ENCODE results near the gene COL8A2.

COL8A2 gene

DNA sequence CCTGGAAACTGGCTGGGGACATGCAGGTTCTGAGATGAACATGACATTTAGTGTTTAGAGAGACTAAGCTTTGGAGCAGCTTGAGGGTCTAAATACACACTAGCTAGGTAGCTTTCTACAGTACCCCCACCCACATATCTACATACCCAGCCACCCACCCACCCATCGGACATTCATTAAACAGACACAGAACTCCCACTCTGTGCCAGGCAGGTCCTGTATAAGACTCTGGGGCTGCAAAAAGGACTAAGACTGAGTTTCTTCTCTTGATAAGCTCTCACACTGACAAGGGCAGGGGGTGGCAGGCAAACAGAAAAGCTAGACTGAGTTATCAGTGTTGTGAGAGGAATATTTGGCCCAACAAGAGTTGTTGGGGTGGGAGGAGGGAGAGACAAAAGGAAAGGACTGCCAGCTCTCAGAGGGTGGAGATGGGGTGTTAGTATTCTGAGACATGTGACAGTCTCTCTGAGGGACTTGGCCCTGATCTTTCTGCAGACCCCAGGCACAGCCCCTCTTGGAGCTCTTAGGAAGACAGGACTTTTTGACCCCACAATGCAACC, 37.7 kb upstream of the COL8A2 start:
- no peak overlapping the region for H3K4me3 ChIP-seq (replicated peaks; ENCODE audit: insufficient read depth, low read length)
- H3K27ac ChIP-seq (replicated peaks): peak overlapping the region; percentile 96
- no peak for TF ChIP-seq SPI1 (IDR thresholded peaks at IDR 0.05; ENCODE audit: borderline replicate concordance, low read depth)
- no peak for TF ChIP-seq POLR2AphosphoS5 (IDR thresholded peaks at IDR 0.05; ENCODE audit: low read depth)
- TF ChIP-seq, protein P1, sequence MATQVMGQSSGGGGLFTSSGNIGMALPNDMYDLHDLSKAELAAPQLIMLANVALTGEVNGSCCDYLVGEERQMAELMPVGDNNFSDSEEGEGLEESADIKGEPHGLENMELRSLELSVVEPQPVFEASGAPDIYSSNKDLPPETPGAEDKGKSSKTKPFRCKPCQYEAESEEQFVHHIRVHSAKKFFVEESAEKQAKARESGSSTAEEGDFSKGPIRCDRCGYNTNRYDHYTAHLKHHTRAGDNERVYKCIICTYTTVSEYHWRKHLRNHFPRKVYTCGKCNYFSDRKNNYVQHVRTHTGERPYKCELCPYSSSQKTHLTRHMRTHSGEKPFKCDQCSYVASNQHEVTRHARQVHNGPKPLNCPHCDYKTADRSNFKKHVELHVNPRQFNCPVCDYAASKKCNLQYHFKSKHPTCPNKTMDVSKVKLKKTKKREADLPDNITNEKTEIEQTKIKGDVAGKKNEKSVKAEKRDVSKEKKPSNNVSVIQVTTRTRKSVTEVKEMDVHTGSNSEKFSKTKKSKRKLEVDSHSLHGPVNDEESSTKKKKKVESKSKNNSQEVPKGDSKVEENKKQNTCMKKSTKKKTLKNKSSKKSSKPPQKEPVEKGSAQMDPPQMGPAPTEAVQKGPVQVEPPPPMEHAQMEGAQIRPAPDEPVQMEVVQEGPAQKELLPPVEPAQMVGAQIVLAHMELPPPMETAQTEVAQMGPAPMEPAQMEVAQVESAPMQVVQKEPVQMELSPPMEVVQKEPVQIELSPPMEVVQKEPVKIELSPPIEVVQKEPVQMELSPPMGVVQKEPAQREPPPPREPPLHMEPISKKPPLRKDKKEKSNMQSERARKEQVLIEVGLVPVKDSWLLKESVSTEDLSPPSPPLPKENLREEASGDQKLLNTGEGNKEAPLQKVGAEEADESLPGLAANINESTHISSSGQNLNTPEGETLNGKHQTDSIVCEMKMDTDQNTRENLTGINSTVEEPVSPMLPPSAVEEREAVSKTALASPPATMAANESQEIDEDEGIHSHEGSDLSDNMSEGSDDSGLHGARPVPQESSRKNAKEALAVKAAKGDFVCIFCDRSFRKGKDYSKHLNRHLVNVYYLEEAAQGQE (IDR thresholded peaks at IDR 0.05; ENCODE audit: insufficient replicate concordance, low read depth): no peak
- TF ChIP-seq, protein P2, sequence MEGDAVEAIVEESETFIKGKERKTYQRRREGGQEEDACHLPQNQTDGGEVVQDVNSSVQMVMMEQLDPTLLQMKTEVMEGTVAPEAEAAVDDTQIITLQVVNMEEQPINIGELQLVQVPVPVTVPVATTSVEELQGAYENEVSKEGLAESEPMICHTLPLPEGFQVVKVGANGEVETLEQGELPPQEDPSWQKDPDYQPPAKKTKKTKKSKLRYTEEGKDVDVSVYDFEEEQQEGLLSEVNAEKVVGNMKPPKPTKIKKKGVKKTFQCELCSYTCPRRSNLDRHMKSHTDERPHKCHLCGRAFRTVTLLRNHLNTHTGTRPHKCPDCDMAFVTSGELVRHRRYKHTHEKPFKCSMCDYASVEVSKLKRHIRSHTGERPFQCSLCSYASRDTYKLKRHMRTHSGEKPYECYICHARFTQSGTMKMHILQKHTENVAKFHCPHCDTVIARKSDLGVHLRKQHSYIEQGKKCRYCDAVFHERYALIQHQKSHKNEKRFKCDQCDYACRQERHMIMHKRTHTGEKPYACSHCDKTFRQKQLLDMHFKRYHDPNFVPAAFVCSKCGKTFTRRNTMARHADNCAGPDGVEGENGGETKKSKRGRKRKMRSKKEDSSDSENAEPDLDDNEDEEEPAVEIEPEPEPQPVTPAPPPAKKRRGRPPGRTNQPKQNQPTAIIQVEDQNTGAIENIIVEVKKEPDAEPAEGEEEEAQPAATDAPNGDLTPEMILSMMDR (IDR thresholded peaks at IDR 0.05; ENCODE audit: insufficient read depth, low read length): no peak
- no peak for TF ChIP-seq GABPA (IDR thresholded peaks at IDR 0.05; ENCODE audit: low read depth)

DNA sequence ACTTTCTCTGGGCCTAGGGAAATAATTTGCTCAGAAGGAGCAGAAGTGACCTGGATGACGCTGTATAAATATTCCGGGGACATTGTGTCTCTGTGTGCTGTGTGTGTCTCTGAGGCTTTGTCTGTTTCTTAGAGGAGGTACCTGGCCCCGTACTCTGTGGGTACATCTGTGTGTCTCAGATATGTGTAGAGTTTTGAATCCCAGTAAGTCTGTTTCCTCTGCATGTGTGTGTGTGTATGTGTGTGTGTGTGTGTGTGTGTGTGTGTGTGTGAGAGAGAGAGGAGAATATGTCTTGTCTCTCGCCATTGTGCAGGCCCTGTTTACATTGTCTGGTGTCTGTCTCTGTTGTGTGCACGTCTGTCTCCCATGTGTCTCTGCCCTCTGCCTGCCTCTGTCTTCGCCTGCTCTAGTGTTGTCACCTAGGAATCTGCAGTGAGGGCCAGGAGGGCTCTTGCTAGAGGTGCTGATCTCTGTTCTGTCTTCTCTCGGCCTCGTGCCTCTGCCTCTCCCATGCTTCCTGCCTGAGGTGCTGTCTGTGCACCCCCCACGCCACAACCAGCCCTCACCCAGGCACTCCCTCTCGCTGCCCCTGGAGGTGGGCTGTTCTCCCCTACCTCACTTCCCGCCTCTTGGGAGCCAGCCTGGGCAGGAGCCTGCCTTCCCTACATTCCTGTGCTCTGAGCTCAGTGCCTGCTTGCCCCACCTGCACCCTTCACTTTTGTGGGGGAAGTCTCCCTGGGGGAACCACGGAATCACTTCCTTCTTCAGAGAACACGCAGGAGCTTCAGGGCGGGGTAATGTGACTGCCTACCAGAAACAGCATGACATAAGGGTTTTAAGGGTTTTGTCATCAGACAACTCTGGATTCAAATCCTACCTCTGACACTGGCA, 36.9 kb upstream of the COL8A2 start:
- DNase-seq (ENCODE audit: low read depth in 1 of 2, low spot score in 1 of 2): peak; percentile 64 to 89
- H3K27ac ChIP-seq (replicated peaks): peak overlapping the region; percentile 96
- peak overlapping the region; percentile 50 for H3K4me3 ChIP-seq (replicated peaks; ENCODE audit: insufficient read depth, low read length)
- no peaks in the 10 kb centered on the region for H3K27me3 ChIP-seq (ENCODE audit: insufficient read depth, poor library complexity, severe bottlenecking)
- TF ChIP-seq, protein P1 (IDR thresholded peaks at IDR 0.05; ENCODE audit: insufficient replicate concordance, low read depth): no peak
- TF ChIP-seq SPI1 (IDR thresholded peaks at IDR 0.05; ENCODE audit: borderline replicate concordance, low read depth): peak; percentile 94
- TF ChIP-seq POLR2AphosphoS5 (IDR thresholded peaks at IDR 0.05; ENCODE audit: low read depth): peak; percentile 88
- peak; percentile 27; the same call in 1 of the 2 replicates for TF ChIP-seq GABPA (IDR thresholded peaks at IDR 0.05; ENCODE audit: low read depth)
- TF ChIP-seq, protein P2 (IDR thresholded peaks at IDR 0.05; ENCODE audit: insufficient read depth, low read length): no peak

More for the DNA sequence above, 37.7 kb upstream of the COL8A2 start:
- H3K27me3 ChIP-seq (ENCODE audit: insufficient read depth, poor library complexity, severe bottlenecking): no peaks in the 10 kb centered on the region
- DNase-seq (ENCODE audit: low read depth in 1 of 2, low spot score in 1 of 2): no peak

DNA sequence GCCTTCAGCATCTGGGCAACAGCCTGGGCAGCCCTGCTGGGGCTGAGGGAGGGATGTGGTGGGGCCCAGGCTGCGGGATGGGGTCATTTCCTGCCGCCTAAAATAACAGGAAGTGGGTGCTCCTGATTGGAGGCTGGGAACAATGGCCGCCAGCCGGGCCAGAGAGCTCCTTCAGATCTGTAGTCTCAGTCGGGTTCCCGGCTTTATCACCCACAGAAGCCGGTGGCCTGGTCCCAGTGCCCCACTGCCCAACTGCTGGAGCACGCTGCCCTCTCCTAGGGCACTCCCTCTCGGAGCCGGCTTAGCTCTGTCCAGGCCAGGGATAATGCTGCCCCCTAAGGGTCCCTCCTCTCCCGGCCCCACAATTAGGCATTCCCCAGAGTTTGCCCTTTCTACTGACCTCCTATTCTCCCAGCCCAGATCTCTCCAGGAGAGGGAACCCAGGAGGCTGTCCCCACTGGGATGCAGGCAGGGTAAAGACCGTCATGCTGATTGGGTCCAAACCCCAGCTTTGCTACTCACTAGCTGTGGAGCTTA, 36.0 kb upstream of the COL8A2 start:
- Histone ChIP-seq H3K27ac (replicated peaks) (peak overlapping the region; percentile 96), H3K4me3 (replicated peaks; ENCODE audit: insufficient read depth, low read length) (peak overlapping the region; percentile 50), H3K27me3 (ENCODE audit: insufficient read depth, poor library complexity, severe bottlenecking) (no peaks in the 10 kb centered on the region)
- peak; percentile 86 for TF ChIP-seq POLR2AphosphoS5 (IDR thresholded peaks at IDR 0.05; ENCODE audit: low read depth)
- TF ChIP-seq, protein P1 (IDR thresholded peaks at IDR 0.05; ENCODE audit: insufficient replicate concordance, low read depth): peak; percentile 58
- TF ChIP-seq SPI1 (IDR thresholded peaks at IDR 0.05; ENCODE audit: borderline replicate concordance, low read depth): peak; percentile 96
- peak; percentile 85 for TF ChIP-seq GABPA (IDR thresholded peaks at IDR 0.05; ENCODE audit: low read depth)
- TF ChIP-seq, protein P2 (IDR thresholded peaks at IDR 0.05; ENCODE audit: insufficient read depth, low read length): peak; percentile 8
- DNase-seq (ENCODE audit: low read depth in 1 of 2, low spot score in 1 of 2): peak in 1 of 2 experiments; percentile 90
